HK-2 (cell line): Measurements from ENCODE around the gene CEACAM3.
"Not testable (repeated sequence)": the region's sequence is repeated elsewhere in the genome, so short reads cannot be mapped to it uniquely, and the experiment has no call there.

Source experiments
- DNase-seq: peaks from one replicate; pipeline ENCODE4 v3.0.0-alpha.2; 2018; ENCODE audit not compliant: unreplicated experiment

The CEACAM3 gene

GRCh38 chr19:41796362-41796761 is at the start of gene CEACAM3:
TSS of gene CEACAM3 (plus strand) at chr19:41796587. CDS start at chr19:41796678, 91 bp downstream.
- no peak for DNase-seq

DNA sequence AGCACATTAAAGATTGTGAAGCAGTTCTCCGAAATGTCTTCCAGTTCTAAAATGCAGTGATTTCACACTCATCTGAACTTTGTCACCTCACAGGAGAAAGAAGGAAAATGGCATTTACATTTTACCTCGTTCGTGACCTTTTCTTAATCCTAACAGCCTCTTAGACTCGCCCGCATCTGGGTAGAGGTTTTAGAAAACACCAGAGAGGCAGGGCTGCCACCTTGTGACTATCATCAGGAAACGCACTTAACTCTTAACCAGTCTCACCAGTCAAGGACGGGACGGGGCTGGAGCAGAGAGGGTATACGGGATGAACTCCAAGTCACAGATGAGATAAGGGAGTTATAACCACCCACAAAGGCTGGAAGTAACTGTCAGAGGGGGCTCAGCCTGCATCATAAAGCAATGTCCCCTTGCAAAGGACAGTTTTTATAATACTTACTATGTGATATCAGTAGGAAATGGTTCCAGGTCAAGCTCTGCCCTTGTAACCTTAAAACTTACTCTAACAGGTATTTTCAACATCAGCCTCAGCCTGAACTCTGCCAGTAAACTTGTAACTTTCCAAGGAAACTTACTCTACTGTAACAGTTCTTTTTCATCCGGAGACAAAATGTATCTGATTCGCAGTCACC is 49.7 kb upstream of the CEACAM3 start:
- peak; percentile 38 for DNase-seq

DNA sequence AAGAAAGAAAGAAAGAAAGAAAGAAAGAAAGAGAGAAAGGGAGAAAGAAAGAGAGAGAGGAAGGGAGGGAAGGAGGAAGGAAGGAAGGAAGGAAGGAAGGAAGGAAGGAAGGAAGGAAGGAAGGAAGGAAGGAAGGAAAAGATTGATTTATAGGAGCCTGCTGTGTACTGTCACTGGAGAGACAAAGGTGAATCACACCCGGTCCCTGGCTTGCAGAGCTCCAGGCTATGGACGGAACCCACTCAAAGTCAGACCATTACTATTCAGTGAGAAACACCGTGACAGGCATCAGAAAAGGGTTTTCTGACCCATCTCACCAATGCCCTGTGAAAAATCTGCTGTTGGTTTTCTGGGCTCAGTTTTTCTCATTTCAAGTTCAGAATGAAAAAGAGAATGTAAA is 48.4 kb upstream of the CEACAM3 start:
- DNase-seq: no peak

DNA sequence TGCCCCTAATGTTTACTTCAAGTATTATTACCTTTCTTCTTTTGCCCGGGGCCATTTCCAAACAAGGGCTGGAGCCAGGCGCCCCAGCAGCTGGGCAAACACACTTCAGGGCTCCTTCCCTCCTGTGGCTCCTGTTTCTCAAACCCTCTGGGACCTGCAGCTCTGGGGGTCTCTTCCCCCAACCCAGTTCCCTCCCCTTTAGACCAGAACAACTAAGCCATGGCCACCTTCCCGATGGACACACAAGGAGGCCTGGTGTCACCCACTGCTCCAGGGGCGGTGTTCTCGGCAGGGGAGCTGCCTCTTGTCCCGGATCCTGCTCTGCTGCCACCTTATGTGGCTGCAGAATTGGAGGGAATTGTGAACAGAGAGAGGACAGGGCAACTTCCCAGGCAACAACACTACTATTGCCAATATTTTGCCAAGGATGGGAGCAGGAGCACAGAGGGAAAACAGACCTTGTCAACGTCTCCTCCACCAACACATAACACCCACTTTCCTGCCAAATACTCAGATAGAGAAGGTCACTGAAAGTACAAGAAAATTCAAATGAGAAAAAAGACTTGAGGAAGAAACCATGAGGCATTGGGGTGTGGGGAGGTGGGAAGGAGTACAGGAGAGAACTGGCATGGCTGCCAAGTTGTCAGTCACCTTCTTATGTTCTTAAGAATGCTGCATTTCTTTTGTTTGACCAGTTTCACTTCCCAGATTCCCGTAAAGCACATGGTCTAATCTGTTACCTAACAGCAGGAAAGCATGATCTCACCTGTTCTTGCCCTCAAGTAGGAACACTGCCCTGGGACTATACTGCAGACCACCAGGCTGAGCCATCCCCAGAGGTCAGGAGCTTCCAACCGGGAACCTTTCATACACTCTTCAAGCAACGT is 45.9 kb upstream of the CEACAM3 start:
- DNase-seq: not testable (repeated sequence)

- peak; percentile 63 for DNase-seq
Observed at GRCh38 chr19:41753159-41753558, 43.2 kb upstream of the CEACAM3 start.

GRCh38 chr19:41753936-41754529 is 42.4 kb upstream of the CEACAM3 start:
- peak; percentile 40 for DNase-seq

GRCh38 chr19:41755328-41755913 is 41.0 kb upstream of the CEACAM3 start, which contains the start of gene CEACAM6:
TSS of gene CEACAM6 (plus strand) at chr19:41755530. CDS start at chr19:41755639, 109 bp downstream.
- no peak for DNase-seq

DNA sequence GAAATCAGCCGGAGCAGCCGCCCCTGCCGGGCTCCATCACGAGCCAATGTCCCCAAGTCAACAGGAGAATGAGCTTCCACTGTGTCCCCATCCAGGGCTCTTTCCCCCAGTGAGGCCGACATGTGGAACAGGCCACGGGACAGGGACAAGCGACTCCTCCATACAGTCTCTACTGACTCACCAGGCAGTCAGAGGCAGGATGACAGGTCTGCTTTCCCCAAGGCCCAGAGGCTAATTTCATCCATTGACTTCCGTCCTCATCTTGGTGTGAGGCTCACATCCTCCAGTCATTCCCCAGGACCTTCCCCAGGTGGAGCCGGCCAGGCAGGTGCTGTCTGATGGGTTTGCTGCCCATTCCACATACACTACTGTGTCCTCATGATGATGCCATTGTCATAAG is 37.5 kb upstream of the CEACAM3 start:
- no peak for DNase-seq

DNA sequence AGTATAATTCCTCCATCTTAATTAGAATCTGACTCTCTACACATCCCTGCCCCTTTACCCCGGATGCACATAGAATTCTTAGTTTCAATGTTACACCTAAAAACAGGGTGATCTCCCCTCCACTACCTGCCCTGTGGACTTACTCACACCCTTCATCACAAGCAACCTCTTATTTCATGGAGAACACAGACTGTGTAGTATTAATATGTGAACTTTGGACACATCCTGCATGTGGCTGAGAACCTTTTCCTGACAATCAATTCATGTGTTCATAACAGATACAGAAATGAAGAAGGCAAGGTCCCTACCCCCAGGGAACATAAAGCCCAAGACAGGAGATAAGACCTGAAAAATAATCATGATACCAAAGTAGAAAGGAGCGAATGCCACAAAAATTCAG is 29.3 kb upstream of the CEACAM3 start:
- DNase-seq: no peak

DNA sequence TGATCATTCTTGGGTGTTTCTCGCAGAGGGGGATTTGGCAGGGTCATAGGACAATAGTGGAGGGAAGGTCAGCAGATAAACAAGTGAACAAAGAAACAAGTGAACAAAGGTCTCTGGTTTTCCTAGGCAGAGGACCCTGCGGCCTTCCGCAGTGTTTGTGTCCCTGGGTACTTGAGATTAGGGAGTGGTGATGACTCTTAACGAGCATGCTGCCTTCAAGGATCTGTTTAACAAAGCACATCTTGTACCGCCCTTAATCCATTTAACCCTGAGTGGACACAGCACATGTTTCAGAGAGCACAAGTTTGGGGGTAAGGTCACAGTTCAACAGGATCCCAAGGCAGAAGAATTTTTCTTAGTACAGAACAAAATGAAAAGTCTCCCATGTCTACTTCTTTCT is 28.3 kb upstream of the CEACAM3 start:
- not testable (repeated sequence) for DNase-seq

GRCh38 chr19:41769608-41770007 is 26.8 kb upstream of the CEACAM3 start:
- no peak for DNase-seq

- DNase-seq: no peak
Observed at GRCh38 chr19:41771410-41771809, 25.0 kb upstream of the CEACAM3 start.

GRCh38 chr19:41774515-41774980 is 21.8 kb upstream of the CEACAM3 start:
- DNase-seq: no peak

DNA sequence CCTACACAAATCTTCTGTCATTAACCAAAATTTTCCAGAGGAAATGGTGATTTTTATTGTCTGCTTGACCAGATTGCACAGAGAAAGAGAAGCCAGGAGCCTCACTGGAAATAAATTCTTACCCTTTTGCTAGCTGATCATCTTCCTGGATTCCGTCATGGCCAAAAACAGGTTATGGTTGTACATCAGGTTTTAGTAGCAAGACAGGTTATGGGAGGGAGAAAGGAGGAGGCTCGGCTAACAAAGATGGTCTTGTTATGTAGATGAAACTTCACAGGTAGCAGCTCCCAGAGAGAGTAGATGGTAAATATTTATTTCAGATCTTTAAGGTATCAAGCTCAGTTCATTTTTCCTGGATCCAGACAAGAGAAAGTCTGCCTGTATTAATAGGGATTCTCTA is 19.7 kb upstream of the CEACAM3 start:
- no peak for DNase-seq

- no peak for DNase-seq
Observed at GRCh38 chr19:41783612-41784011, 12.8 kb upstream of the CEACAM3 start.

DNA sequence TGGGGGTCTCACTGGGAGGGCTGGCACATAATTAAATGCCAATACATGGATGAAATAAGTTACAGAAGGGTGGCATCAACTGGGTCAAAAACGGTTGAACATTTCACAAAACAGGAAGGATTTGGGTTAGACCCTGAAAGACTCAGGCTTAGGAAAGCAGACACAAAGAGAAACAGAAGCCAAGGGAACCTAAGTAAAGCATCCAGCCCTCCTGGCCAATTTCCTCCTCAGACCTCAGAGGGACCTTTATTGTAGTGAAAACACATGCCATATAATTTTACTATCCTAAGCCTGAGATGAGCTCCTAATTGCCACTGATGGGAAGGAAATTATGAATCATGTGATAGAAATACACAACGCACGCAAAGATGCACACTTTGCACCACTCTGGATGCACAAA is 12.1 kb upstream of the CEACAM3 start:
- no peak for DNase-seq

GRCh38 chr19:41784743-41785142 is 11.6 kb upstream of the CEACAM3 start:
- no peak for DNase-seq

- DNase-seq: peak; percentile 60
Observed at GRCh38 chr19:41785653-41786052, 10.7 kb upstream of the CEACAM3 start.

- no peak for DNase-seq
Observed at GRCh38 chr19:41787055-41787454, 9.3 kb upstream of the CEACAM3 start.

- not testable (repeated sequence) for DNase-seq
Observed at GRCh38 chr19:41788518-41788917, 7.9 kb upstream of the CEACAM3 start.

- not testable (repeated sequence) for DNase-seq
Observed at GRCh38 chr19:41789053-41789452, 7.3 kb upstream of the CEACAM3 start.
